Thyroid gland (tissue), 4 donors: ENCODE results near the gene MYO16.

Experiments
- CTCF ChIP-seq, 6 experiments: fragments of 200-600 bp in 3 of 6; fragments of 450-650 bp in 3 of 6; sonication (generic) in 3 of 6; IDR thresholded peaks; one replicate each; pipeline ENCODE4 v1.5.1; 2016 to 2019; ENCODE audit warnings: antibody characterized with exemption in 6 of 6, mild to moderate bottlenecking in 2 of 6, inconsistent platforms in 1 of 6, moderate library complexity in 1 of 6
- POLR2A ChIP-seq, 2 donors: fragments of 450-650 bp; IDR thresholded peaks; one replicate each; pipeline ENCODE4 v1.6.1; 2017; ENCODE audit warnings: antibody characterized with exemption in 2 of 2, mild to moderate bottlenecking in 2 of 2, moderate library complexity in 1 of 2

- no peak for TF ChIP-seq CTCF (IDR thresholded peaks at IDR 0.05)
- no peak for TF ChIP-seq POLR2A (IDR thresholded peaks at IDR 0.05)
Observed at GRCh38 chr13:109204657-109205056, 575.2 kb downstream of the MYO16 start.
